Measurements from ENCODE around the gene MAP3K7. TPM values are rescaled to one million over a fixed set of nuclear protein-coding genes. Genes with fewer than 3 reads are reported as not detected.

Gene MAP3K7
- total RNA-seq, 1 experiment from 2014 or later, result 26.6 TPM

DNA sequence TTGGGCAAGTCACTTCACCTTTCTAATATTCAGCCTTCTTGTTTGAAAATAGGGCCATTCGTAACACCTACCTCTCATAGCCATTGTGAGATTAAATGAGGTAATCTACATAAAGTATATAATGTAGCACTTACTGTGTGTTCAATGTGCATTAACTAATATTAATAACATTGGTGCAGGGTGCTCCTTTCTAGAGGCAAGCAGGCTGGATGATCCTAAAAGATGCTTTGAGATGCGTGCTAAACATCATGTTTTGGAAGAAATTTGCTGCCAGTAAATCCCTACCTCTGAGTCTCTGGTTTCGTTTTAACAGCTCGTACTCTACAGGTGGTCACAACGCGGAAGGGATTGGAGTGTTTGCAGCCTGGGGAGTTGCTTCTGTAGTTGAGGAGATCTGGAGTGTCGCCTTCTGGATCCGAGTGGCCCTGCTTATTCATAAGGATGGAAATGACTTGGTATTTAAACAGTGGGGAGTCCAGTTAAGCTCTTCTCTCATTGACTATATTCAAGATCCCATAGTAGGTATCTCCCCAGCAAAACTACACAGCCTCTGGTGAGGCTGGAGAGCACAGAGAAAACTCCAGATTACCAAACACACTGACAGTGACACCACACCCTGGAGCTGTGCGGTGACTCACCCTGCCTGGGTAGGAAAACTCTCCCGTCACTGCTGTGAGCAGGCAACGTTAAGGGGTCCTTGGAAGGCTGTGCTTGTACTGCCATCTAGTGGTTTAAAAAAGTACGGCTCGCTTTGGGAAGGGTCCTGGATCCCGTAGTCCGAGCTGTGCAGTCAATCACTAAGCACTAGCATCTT is 107.9 kb downstream of the MAP3K7 start (continued):
- TF ChIP-seq FOSL1 (IDR thresholded peaks at IDR 0.05; ENCODE audit: low read depth), result peak; percentile 56; the same call in 1 of the 2 replicates
- no peak for TF ChIP-seq SP1 (IDR thresholded peaks at IDR 0.05; ENCODE audit: low read depth)

DNA sequence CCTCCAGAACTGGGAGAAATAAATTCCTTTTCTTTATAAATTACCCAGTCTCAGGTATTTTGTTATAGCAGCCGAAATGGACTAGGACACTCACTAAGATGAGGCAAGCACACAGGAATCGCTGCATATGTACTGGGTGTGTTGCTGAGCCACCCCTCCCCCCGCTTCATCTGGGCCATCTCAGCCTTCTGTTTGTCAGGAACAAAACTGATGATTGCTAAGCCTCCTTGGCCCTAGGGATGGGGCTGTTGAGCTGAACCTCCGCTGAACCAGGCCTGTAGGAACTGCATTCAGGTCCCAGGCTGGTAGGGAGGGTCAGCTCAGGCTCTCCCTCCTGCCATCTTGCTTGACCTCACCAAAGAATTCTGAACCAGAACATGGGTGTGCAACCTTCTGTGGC is 108.6 kb downstream of the MAP3K7 start:
- no peak overlapping the region for H3K4me2 ChIP-seq (ENCODE audit: low read length)
- CTCF ChIA-PET, result interaction anchor here (1.3 to 5.6 kb wide), 6 partner anchors 8 to 539 kb away, joined by 3 to 165 read pairs (median 4); no protein-coding TSS in a partner anchor
- H2AFZ ChIP-seq (ENCODE audit: low read depth, low read length, poor library complexity, severe bottlenecking), result no peak overlapping the region
- peaks cover 0 to 11% of the 10 kb centered on the region in 2 experiments; a peak in 2 of 4 replicates for H3K4me1 ChIP-seq (ENCODE audit: control insufficient read depth in 1 of 2, insufficient read depth in 2 of 2, low read length in 2 of 2)
- no peak overlapping the region for H3K27ac ChIP-seq (ENCODE audit: low read depth, low read length)
- BruUV-seq (replicated peaks), result no TSS peak
- RAD21 ChIA-PET (ENCODE audit: low non-redundant PET in 1 of 2, low total read pairs in 2 of 2, uncharacterized antibody in 2 of 2, unreplicated experiment in 2 of 2), result interaction anchor here in 1 of 2 experiments (3.0 kb wide), 1 partner anchor 538 kb away, joined by 22 read pairs; no protein-coding TSS in a partner anchor
- no peaks in the 10 kb centered on the region for H4K20me1 ChIP-seq (ENCODE audit: insufficient read depth)
- no peaks in the 10 kb centered on the region for H3K9me2 ChIP-seq (ENCODE audit: insufficient read depth)
- H3K27me3 ChIP-seq (ENCODE audit: insufficient read depth, low read length), result no peaks in the 10 kb centered on the region
- ATAC-seq (no peak), DNase-seq (ENCODE audit: low read depth, low spot score) (no peak)
- H3K9ac ChIP-seq (ENCODE audit: low read length), result no peak overlapping the region
- intact Hi-C loops (cut with micrococcal nuclease), result loop anchor here (5.0 kb wide), 2 partner anchors 1046 to 1111 kb away; partner anchors contain the start of gene ANKRD6
- no peaks in the 10 kb centered on the region for H3K9me3 ChIP-seq (ENCODE audit: control insufficient read depth in 1 of 2, insufficient read depth in 1 of 2, low read depth in 1 of 2, low read length in 2 of 2)
- TF ChIP-seq SRF (IDR thresholded peaks at IDR 0.05; ENCODE audit: low read depth) (no peak), EGR1 (IDR thresholded peaks at IDR 0.05; ENCODE audit: low read depth) (no peak), CTCF (IDR thresholded peaks at IDR 0.05 in 2 of 3, conservative IDR thresholded peaks at IDR 0.05 in 1 of 3; ENCODE audit: borderline replicate concordance in 1 of 3, insufficient read depth in 1 of 3, low read depth in 2 of 3, low read length in 2 of 3) (no peak), ZFX (IDR thresholded peaks at IDR 0.05) (no peak), CEBPB (IDR thresholded peaks at IDR 0.05; ENCODE audit: low read depth) (no peak), SP1 (IDR thresholded peaks at IDR 0.05; ENCODE audit: low read depth) (no peak)
- TF ChIP-seq, protein P1, sequence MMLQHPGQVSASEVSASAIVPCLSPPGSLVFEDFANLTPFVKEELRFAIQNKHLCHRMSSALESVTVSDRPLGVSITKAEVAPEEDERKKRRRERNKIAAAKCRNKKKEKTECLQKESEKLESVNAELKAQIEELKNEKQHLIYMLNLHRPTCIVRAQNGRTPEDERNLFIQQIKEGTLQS (IDR thresholded peaks at IDR 0.05), result no peak
- H3K79me2 ChIP-seq (ENCODE audit: insufficient read depth, low read length), result no peaks in the 10 kb centered on the region
- no peaks in the 10 kb centered on the region for H3K36me3 ChIP-seq (ENCODE audit: control insufficient read depth in 1 of 2, insufficient read depth in 2 of 2, low read length in 2 of 2)
- no peak overlapping the region for H3K4me3 ChIP-seq (replicated peaks in 1 of 2; ENCODE audit: low read depth in 1 of 2, low read length in 2 of 2)
- POLR2A ChIA-PET, result no interaction called here

All from HCT116 (cell line).